GM12875 (cell line): Measurements from ENCODE around the gene PRRG2.
A peak's percentile ranks its signal among the peaks of the same experiment; 100 is the strongest.

Source experiments
- H3K4me3 ChIP-seq: one replicate; pipeline ENCODE4 v1.5.1; 2011; ENCODE audit warnings: low read depth, low read length, control low read depth
- CTCF ChIP-seq: IDR thresholded peaks from 2 replicates; pipeline ENCODE4 v1.5.1; 2011; ENCODE audit warnings: low read depth, mild to moderate bottlenecking, control low read depth, inconsistent platforms, low read length, moderate library complexity, borderline replicate concordance; ENCODE audit not compliant: insufficient read depth

The PRRG2 gene

GRCh38 chr19:49637821-49638738 is 57.0 kb downstream of the PRRG2 start:
- no peak overlapping the region for H3K4me3 ChIP-seq
- TF ChIP-seq CTCF, result no peak

GRCh38 chr19:49639401-49640112 is 58.4 kb downstream of the PRRG2 start:
- peak overlapping the region; percentile 34 for H3K4me3 ChIP-seq
- TF ChIP-seq CTCF, result no peak

- H3K4me3 ChIP-seq, result peak within 1 kb of the TSS; percentile 62
- TF ChIP-seq CTCF, result no peak
Measured at GRCh38 chr19:49640113-49640898, 59.2 kb downstream of the PRRG2 start, which contains the start of gene RRAS. Gene RRAS (minus strand): TSS chr19:49640143. CDS start chr19:49640098, 45 bp downstream.
